ENCODE data around the gene NACC2.

The NACC2 gene

DNA sequence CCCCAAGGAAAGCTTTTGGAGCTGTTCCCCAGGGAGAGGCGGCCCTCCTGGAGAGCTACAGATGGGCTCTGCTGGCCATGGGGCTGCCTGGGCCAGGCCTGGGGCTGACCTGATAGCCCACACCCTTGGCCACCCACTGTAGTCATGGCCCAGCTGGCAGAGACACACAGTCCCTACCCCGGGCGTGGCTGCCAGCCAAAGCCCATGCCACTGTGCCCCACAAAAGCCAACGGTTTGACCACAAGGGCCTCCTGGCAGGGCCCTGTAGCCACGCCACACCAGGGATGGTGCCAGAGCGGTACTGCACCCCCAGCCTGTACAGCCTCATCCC lies 15.2 kb downstream of the NACC2 start:
- TF ChIP-seq, protein P1, sequence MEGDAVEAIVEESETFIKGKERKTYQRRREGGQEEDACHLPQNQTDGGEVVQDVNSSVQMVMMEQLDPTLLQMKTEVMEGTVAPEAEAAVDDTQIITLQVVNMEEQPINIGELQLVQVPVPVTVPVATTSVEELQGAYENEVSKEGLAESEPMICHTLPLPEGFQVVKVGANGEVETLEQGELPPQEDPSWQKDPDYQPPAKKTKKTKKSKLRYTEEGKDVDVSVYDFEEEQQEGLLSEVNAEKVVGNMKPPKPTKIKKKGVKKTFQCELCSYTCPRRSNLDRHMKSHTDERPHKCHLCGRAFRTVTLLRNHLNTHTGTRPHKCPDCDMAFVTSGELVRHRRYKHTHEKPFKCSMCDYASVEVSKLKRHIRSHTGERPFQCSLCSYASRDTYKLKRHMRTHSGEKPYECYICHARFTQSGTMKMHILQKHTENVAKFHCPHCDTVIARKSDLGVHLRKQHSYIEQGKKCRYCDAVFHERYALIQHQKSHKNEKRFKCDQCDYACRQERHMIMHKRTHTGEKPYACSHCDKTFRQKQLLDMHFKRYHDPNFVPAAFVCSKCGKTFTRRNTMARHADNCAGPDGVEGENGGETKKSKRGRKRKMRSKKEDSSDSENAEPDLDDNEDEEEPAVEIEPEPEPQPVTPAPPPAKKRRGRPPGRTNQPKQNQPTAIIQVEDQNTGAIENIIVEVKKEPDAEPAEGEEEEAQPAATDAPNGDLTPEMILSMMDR (IDR thresholded peaks at IDR 0.05; ENCODE audit: low read depth, low read length) = no peak
- DNase-seq (ENCODE audit: low read depth in 2 of 2) = no peak
- no peak overlapping the region for H3K4me3 ChIP-seq (replicated peaks in 1 of 2; ENCODE audit: low read depth in 2 of 2, low read length in 2 of 2)

DNA sequence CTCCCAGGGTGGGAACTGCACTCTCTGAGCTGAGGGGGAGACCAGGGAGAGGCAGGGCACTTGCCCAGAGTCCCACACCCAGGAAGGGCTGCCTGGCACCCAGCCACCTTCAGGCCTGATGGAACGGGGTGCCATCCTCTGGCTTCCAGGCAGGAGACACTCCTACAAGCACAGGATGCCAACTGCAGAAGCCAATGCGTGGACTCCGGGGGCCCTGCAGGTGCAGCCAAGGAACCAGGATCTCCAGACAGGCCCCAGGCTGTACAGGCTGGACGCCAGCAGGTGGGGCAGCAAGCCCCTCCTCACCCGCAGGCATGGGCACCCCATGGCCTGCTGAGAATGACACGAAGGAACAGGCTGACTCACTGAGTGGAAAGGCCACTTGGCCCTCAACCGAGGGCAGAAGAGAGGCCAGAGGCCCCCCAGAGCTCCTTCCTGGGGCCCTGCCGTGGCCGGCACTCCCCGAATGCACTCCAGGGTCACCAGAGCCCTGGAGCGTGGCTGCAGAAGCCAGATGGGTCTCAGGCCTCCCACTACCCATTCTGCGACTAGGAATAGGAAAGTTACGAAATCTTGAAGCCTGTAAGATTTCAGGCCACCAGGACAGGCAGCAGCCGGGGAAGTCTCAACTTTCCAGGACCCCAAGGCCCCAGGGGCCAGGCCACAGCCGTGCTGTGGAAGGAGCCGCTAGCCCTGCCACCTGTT lies 15.7 kb downstream of the NACC2 start:
- TF ChIP-seq, protein P1 (IDR thresholded peaks at IDR 0.05; ENCODE audit: low read depth, low read length) = no peak
- H3K4me3 ChIP-seq (replicated peaks in 1 of 2; ENCODE audit: low read depth in 2 of 2, low read length in 2 of 2) = no peak overlapping the region
- no peak for DNase-seq (ENCODE audit: low read depth in 2 of 2)

DNA sequence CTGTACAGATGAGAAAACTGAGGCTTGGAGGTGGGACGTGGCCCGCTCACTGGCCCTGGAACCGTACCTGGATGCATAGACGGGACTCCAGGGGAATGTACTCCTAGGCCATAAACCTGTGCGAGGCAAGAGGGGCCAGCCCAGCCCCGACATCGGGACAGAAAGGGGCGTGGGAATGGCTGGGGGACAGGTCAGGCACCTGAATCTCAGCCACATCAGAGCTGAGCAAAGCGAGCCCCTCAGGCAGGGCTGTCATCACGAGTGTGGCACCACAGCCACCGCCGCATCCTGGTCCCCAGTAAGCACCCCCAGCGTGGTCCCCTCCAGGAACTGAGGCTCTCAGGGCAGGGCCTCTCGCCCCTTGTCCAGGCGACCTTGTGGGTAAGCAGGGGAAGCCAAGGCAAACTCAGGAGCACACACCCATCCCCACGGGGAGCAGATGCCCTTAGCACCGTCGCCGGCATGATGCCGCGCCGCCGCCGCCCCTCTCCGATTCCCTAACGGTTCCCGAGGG lies 16.5 kb downstream of the NACC2 start:
- DNase-seq (ENCODE audit: low read depth in 2 of 2) = no peak
- TF ChIP-seq, protein P1 (IDR thresholded peaks at IDR 0.05; ENCODE audit: low read depth, low read length) = no peak
- no peak overlapping the region for H3K4me3 ChIP-seq (replicated peaks in 1 of 2; ENCODE audit: low read depth in 2 of 2, low read length in 2 of 2)

DNA sequence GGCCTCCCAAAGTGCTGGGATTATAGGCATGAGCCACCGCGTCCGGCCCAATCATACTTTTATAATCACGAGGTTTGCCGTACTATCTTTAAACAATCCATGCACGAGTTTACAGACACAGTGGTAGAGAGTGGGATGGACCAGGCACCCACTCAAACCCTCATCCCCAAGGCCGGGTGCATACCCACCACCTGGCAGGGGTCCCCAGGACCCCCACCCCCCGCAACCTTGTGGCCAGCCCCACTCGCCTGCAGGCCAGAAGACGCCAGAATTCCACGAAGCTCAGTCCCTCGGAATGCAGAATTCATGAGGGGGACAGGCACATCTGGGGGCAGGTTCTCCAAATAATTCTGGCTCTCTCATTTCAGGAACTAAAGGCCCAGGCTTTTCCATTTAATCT lies 17.1 kb downstream of the NACC2 start:
- DNase-seq (ENCODE audit: low read depth in 2 of 2) = no peak
- TF ChIP-seq, protein P1 (IDR thresholded peaks at IDR 0.05; ENCODE audit: low read depth, low read length) = no peak
- no peak overlapping the region for H3K4me3 ChIP-seq (replicated peaks in 1 of 2; ENCODE audit: low read depth in 2 of 2, low read length in 2 of 2)

DNA sequence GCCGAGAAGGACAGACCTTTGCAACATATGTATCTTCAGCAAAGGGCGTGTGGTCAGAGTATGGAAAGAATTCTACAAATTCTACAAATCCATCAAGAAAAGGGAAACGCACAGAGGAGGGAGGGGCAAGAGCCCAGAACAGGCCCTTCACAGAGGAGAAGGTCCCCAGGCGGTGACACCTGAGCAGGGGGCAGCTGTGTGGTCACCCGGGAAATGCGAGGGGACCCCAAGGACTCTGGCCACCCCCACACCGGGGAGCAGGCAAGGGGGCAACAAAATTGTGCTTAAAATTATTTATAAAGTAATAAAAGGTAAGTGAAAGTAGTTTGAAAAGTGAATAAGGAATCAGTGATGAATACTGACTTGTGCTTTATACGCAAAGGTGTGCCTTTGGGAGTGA lies 17.6 kb downstream of the NACC2 start:
- TF ChIP-seq, protein P1 (IDR thresholded peaks at IDR 0.05; ENCODE audit: low read depth, low read length) = no peak
- H3K4me3 ChIP-seq (replicated peaks in 1 of 2; ENCODE audit: low read depth in 2 of 2, low read length in 2 of 2) = no peak overlapping the region
- no peak for DNase-seq (ENCODE audit: low read depth in 2 of 2)

DNA sequence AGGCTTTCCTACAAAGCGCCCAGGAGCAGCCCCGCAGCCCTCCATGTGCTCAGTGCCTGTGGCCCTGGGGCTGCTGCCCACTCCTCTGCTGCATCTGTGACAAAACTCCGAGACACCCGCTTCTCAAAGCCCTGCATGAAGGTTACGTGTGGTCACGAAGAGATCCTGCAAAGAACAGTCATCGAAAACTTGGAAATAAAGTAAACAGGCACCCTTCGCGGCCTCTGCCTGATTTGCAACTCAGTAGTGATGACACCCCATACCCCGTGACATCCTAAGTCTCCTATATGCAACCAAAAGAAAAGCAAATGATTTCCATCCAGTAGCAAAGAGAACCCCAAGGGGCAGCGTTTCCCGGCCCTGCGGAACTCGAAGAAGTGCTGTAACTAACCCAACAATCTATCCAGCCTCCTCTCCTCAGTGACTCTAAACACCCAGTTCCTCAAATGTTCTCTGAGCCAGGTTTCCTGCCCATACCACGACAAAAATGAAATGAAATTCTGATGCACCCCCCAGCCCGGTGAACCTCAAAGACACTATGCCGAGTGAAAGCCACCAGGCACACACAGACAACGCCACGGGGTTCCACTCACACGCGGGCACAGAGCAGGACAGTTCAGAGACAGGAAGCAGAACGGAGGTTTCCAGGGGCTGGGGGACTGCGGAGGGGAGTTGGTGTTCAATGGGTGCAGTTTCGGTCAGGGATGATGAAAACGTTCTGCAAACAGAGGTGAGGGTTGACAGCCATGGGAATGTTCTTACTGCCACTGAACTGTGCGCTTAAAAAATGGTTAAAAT lies 19.0 kb downstream of the NACC2 start:
- DNase-seq (ENCODE audit: low read depth in 2 of 2) = no peak
- no peak overlapping the region for H3K4me3 ChIP-seq (replicated peaks in 1 of 2; ENCODE audit: low read depth in 2 of 2, low read length in 2 of 2)
- TF ChIP-seq, protein P1 (IDR thresholded peaks at IDR 0.05; ENCODE audit: low read depth, low read length) = no peak

Data from cardiac fibroblast (primary cell).